Body of pancreas (tissue), 4 donors: Measurements from ENCODE around the gene NOTCH2.
"Not testable (repeated sequence)": the region's sequence is repeated elsewhere in the genome, so short reads cannot be mapped to it uniquely, and the experiment has no call there.

Experiments
- CTCF ChIP-seq, 7 experiments: fragments of 450-650 bp in 4 of 7; fragments of 200-600 bp in 3 of 7; sonication (generic) in 3 of 7; IDR thresholded peaks; one replicate each; pipeline ENCODE4 v1.5.1; 2016 to 2019; ENCODE audit warnings: antibody characterized with exemption in 7 of 7
- POLR2A ChIP-seq, 3 donors: fragments of 450-650 bp; IDR thresholded peaks; one replicate each; pipeline ENCODE4 v1.6.1; 2016; ENCODE audit warnings: antibody characterized with exemption in 3 of 3, mild to moderate bottlenecking in 2 of 3

GRCh38 chr1:120032253-120032652 is 37.2 kb downstream of the NOTCH2 start:
- TF ChIP-seq CTCF, POLR2A (IDR thresholded peaks at IDR 0.05): not testable (repeated sequence)
